GM18858 (cell line): Measurements from ENCODE around the gene METTL25B.
A peak's percentile ranks its signal among the peaks of the same experiment; 100 is the strongest.

Experiments
- ATAC-seq: cut with Tn5 transposase; IDR thresholded peaks from one replicate; pipeline ENCODE4 v1.9.1; 2021; ENCODE audit not compliant: unreplicated experiment

METTL25B gene

DNA sequence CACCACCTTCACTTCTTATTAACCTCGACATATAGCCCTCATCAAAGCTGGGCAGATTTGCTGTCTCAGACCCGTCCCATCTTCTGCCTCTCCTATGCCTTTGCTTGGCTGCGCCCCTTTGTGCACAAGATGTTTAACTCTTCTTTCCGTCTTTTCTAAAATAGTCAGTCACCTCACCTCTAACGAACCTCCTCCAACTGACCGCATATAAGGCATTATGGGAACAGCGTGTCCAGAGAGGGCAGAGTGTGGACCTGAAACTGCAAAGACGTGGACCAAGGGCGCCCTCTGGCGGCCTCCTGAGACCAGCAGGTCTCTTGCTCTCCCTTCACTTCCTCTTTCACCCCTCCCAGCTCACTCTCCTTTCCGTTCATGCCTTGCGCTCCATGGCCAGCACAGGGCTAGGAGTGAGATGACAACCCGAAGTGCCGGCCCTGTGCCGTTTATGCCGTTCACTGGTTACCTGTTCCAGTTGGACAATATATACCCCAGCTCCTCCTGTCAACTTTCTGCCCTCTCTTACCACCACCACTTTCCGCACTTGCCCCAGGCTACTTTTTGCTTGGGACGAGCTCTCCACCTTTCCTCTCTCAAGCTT, 2.5 kb upstream of the METTL25B start:
- ATAC-seq, result no peak

DNA sequence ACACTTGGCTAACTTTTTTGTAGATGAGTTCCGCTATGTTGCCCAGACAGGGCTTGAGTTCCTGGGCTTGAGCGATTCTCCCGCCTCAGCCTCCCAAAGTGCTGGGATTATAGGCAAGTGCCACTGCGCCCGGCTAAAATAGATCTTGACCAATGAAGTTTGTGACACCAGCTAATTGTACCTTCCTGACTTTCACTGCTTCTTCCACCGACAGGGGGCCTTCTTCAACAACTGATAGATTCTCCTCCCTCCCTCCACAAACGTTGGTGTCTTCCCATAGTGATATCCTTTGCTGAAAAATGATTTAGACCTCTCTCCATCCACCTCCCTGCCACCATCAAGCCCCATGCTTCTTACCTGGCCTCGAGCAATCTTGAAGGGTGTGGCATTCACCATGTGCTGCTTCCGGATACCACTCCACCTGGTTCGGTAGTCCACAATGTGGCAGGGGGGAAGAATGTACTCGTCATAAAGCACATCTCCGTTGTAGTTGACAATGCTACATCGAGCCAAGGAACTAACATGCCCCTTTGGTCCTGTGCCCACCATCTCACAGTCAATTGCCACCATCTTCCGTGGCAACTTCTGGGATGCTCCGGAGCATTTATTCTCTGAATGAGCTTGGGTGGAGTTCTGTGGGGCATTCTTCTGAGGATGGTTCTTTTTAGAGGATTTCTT, 1.6 kb upstream of the METTL25B start:
- ATAC-seq, result no peak

DNA sequence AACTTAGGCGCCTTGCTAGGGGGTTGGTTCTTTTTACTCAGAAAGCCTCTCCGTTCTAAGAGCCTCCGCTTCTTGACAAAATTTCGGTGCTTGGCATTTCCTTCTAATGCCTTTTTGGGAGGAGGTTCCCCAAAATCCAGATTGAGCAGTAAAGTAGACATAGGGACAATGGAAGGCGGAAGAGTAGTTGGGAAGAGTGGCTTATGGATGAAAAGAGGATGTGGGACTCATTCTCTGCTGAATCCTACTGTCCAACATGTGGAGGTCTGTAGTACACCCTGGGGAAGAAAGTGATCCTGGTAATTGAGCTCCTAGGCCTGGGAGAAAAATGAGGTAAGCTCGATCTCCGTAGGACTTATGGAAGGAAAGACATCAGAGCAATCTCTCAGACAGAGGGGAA, 777 bp upstream of the METTL25B start:
- no peak for ATAC-seq

DNA sequence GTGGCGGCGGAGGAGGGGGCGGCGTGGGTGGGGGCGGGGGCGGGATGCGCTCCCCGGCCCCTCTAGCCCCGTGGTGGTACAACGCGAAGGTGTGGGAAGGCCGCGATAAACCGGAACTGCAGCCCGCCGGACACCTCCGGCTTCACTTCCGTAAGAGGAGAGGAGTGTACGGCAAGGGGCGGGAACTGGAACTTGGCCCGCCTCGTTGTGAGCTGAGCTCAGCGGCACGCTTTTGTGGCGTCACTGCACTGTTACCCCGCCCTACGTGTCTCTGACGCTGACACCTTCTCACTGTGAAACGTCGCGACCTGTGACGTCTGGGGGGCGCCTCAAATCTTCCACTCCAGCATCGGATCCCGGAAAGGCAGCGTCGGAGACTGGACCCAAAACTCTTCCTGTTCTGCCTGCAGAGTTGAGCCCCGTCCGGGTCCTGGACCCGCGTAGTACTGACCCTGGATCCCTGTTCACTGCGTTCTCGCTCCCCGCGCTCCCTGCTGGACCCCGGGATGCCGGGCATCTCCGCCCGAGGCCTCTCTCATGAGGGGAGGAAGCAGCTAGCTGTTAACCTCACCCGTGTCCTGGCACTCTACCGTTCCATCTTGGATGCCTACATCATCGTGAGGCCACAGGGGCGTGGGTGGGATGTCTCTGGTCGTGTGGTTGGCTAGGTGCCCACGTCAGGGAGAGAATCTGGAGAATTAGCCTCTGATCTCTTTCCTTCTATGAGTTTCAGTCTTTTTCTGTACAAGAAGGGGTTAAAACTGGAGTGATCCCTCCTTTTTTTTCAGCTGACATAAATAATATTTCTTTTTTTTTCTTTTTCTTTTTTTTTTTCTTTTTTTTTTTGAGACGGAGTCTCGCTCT, 562 bp downstream of the METTL25B start, which contains the start of gene ISG20L2:
ISG20L2 (minus strand) TSS at position 168 of the 864 bp plus-strand sequence. CDS start 1,114 bp downstream, outside the sequence.
- peak; percentile 79 for ATAC-seq

DNA sequence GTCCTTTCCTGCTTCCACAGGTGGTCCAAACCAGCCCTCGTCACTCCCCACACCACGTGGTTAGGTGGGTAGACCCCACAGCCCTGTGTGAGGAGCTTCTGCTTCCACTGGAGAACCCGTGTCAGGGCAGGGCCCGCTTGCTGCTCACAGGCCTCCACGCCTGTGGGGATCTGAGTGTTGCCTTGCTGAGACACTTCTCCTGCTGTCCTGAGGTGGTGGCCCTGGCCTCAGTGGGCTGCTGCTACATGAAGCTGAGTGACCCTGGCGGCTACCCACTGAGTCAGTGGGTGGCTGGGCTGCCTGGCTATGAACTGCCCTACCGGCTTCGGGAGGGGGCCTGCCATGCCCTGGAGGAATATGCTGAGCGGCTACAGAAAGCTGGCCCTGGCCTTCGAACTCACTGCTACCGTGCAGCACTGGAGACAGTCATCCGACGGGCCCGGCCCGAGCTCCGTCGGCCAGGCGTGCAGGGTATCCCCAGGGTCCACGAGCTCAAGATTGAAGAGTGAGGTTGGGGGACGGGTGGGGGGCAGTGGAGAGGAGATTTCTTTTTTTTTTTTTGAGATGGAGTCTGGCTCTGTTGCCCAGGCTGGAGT, 5.8 kb downstream of the METTL25B start:
- no peak for ATAC-seq

DNA sequence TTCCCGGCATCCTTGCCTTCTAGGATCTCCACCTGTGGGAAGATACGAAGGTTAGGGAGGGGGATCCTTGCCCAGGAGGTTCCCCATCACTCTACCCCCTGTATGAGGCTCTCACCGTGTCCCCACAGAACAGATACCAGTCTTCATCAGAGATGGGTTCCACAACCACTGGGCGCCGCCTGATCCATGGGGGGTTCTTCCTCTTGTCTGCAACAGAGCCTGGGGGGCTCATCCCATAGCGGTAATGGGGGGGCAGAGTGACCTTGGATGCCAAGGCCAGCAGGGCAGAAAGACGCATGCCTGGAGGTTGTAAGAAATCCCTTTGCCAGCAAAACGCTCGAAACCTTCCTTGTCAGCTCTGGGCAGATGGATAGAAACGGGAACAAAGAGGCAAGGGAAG, 10.1 kb downstream of the METTL25B start:
- ATAC-seq, result no peak

DNA sequence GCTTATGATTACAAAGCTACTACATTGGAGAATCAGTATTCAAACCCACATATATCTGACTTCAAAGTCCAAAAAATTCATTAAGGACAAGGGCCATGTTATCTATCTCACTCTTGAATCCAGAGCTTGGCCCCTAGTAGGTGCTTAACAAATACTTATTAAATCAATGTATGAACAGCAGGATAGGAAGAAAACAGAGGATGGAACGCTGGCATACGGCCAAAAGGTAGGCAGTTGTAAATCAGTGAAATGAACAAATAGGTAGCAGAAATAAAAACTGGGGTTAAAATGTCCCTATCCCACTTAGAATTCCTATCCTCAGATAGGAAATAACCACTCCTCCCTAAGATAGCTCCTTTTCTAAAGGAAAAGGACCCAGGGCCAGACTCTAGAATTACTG, 10.6 kb downstream of the METTL25B start:
- no peak for ATAC-seq

DNA sequence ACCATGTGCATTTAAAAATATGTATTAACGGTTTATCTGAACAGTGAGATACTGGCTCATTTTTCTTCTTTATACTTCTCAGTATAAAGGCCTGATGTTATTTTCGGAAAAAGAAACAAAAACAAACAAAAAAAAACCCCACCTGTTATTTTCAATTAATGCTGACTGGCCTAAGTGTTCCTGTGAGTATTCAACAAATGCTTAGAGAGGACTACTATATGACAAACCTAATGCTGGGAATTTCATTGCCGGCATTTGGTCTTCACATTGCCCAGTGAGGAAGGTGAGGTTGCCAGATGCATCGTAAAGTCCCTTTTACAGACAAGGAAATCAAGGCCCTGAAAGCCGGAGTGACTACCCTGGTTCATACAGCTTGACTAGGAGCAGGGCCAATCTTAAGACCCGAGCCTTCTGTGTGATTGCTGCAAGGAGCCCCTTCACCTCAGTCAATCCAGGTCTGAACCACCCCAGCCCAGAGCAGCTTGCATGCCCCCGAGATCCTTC, 12.0 kb downstream of the METTL25B start:
- no peak for ATAC-seq

DNA sequence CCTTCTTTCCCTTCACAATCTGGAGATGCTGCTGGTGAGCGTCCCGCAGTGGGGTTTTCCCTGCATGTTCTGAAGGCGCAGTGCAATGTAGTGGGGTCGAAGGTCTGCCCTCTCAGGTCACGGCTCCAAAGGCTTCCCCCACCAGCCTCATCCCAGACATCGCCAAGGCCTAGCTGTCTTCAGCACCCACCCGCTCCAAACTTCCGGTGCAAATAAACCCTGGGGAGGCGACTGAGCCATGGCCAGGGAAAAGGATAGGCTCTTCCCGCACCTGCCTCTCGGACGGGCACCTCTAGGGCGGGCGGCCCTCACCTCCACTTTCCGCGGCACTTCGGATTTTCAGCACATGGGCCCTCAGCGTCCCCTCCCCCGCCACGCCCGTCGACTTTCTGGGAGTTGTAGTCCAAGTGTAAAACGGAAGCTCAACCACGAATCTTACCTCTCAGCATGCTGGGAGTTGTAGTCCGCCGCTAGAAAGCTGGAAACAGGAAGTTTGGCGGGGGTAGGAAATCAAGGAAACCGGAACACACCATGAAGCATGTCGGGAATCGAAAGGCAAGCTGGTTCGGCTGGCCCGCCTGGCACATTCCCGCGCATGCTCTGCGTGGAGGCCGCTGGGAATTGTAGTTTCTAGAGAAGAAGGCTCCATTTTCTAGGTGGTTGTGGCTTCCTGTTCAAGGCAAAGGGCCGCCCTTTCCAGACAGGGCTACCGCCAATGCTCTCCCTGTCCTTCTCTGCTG, 12.6 kb downstream of the METTL25B start, which contains the start of gene MRPL24:
MRPL24 (minus strand) TSS at position 348 of the 740 bp plus-strand sequence. CDS start 2,384 bp downstream, outside the sequence.
- ATAC-seq, result peak; percentile 74

DNA sequence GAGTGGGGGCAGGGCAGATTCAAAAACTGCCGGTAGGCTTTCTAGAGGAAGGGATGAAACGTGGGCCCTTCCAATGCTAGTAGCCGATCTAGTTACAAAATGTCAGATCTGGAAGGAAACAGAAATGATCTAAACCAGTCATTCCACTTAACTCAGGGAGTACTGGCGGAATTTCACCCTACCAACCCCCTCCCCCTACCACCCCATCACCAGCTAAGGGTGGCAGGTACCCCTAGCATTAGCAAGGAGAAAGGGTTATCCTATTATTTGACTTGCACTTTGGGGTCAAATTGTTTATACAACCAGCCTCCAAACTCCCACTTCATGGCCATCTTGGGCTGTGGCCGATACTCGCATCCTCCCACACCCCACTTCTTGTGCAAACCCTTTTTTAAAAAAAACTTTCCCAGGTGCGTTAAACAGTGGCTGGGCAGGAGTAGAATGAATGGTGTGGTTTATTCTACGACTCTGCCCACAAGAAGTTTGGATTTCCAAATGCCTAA, 13.3 kb downstream of the METTL25B start:
- ATAC-seq, result no peak

DNA sequence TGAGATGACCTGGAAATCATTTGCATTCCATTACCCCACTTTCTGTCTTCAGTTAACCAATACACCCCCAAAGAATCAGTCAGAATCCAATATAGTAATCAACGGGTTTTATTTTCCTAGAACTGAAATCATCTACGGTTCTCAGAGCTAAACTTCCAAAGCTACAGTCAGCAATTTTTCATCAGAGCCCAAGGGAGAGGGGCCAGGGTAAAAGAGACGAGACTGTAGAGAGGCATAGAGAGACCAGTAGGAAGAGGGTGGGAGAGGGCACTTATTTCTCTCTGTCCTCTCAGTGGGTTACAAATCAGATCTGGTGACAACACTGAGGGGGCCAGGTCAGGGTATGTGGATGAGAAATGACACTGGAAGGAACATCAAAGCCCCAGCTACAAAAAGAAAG, 13.7 kb downstream of the METTL25B start:
- ATAC-seq, result no peak

DNA sequence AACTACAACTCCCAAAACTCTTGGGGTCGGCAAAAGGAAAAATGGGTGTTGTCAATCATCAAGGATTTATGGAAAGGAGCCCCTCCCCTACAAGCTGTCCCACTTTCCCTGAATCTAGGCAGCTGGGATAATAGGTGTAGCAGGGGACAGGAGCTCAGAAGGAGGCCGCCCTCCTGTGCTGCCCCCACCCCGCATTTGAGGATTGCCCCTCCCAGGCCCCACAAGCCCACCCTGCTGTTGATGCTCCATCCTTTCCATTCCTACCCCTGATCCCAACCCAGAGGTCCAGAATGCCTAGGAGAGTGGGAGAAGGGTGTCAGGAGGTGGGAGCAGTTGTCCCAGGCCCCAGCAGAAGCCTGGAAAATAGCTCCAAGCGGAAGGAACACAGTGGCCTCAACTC, 14.5 kb downstream of the METTL25B start:
- no peak for ATAC-seq

DNA sequence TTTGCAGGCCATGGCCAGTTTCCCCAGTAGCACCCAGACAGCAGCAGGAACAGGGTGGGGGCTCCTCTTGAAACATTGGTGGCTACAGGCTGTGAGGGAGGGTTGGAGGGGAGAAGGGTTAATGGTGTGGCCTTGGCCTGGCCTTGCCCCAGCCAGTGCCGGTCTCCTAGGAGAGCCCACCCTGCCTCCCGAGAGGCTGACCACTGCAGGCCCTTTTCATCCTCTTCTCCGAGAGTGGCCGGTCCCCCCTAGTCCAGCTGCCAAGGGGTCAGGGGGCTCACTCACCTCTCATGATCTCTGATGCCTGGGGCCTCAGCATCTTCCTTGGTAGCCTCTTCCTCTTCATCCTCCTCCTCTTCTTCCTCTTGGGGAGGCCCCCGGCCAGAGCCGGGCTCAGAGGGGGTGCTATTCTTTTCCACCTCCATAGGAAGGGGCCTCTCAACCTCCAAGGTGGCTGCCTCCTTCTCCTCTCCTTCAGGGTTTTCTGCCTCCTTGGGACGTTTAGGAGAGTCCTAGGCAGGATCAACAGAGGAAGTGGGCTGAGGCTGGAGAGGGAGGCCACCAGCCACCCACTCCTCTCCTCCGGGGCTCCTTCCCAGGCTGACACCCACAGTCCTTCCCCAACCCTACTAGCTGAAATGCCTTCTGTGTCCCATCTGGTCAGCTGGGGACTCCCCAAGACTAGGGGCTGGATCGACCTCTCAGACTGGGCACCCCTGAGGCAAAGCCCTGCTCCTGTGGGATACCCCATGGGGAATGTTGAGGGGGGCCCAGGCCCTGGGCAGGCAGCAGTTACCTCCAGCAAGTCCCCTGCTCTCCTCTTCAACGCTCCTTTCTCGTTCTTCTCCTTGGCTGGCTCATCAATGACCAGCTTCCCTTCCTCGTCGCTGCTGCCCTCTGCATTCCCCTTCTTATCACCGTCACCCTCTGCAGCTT, 15.4 kb downstream of the METTL25B start:
- no peak for ATAC-seq

DNA sequence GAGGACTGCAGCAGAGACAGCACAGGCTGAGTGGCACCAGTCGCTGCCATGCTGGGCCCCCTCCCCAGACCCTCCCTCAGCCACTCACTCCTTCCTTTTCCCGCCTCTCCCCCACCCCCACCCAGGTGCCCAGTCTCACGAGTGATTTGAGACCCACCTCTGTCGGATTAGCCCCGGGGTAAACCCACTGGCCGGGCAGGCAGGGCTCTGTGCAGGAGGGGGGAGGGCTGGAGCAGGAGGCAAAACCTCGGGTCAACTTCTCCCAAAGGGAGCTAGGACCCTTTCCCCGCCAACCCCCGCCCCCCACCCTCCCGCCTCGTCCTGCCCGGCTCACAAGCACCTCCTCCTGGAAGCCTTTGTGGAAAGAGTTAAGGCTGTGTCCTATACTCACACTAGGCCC, 16.1 kb downstream of the METTL25B start:
- ATAC-seq, result no peak

DNA sequence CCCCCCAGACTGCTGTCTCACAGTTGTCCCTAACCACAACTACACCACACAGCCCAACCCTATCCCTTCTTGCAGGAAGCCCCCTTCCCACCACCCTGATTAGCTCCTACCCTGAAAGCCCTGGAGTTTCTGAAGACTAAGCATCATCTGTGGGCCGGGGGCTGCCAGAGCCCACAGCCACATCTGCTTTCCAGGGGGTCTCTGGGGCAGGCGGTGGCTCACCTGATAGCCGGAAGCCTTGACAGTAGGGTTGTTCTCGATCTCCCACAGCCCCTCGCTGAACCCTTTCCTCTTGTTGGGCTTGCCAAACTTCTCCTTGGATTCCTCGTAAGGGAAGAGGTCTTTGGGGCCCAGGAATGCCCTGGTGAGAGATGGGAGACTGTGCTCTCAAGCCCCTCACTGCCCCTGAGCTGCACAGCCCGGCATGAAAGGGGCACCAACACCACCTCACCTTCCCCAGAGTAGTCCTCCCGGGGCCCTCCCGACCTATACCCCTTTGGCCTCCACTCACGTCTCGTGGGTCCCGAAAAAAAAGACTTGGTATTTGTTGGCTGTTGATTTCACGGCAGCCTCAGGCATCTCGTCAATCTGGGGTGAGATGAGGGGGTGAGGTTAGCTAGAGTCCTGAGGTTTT, 16.6 kb downstream of the METTL25B start:
- no peak for ATAC-seq

DNA sequence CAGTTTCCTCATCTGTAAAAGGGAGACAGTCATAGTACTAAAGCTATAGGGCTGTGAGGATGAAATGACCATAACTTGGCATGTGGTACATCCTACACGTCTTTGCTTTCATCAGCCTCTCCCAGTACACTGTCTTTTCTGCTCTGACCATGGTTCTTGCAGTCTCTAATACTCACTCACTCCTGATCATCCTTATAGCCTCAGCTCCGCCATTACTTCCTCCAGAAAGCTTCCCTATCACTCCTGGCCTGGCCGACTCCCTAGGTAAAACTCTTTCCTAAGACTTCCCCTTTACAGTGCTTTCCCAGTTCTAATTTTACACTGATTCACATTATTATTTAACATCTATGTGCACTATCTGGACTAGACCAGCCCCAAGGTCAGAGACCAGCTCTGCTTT, 17.6 kb downstream of the METTL25B start:
- no peak for ATAC-seq

DNA sequence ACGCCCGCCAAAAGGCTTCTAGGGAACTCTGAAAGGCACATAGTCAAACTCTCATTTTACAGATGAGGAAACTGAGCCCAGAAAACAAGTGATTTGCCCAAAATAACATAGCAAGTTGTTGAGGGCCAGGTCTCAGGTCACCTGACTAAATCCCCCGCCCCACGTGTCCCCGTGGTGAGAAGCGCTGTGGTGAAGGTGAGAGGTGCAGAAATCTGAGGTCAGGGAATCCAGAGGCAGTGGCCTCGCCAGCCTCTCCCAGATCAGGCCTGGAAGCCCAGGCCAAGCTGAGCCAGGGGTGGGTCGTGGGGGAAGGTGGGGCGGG, 18.1 kb downstream of the METTL25B start:
- no peak for ATAC-seq

DNA sequence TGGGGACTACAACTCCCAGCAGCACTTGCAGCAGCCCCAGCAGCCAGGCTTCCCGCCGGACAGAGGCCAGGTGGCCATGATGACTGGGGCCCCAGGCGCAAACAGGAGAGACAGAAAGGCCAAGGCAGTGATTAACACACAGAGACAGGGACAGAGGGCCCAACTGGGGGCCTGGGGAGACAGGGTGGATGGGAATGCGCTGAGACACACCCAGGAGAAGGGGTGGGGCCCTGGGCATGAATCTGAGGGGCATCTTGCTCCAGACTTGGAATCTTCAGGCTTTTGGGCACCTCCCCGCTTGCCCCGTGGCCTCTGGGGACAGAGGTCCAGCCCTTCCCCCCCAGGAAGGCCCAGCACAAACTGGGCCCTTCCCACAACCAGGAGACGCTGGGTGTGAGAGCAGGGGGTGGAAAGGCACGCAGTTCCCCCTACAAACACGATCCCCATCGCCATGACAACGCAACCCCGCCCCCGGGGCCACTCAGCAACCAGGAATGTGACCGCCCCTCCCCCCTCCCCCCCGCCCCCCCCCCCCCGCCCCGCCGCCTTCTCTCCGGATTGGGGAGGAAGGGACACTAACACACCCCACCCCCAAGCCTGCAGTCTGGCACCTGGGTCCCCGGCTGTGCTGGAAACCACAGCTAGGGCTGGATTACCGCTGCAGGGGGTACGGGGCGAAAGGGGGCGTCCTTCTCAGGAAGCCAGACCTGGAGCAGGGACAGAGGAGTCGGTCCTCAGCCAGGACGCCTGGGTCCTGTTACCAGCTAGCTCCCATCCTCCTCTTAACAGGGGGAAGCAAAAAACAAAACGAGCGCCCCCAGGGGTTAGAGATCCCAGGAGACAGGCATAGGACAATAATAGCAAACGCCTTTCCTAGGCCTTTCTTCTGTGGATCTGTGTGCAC, 18.7 kb downstream of the METTL25B start:
- no peak for ATAC-seq
